Naive thymus-derived CD4-positive, alpha-beta T cell (primary cell): Measurements from ENCODE around the gene TNNC1. TPM values are rescaled to one million over a fixed set of nuclear protein-coding genes. Genes with fewer than 3 reads are reported as not detected.

ENCODE experiments used
- ATAC-seq: fragments of 150-1000 bp; cut with Tn5 transposase; 2 replicates; pipeline ENCODE4 v1.10.0; 2021; ENCODE audit warnings: mild to moderate bottlenecking, moderate library complexity
- CTCF ChIA-PET: fragments of 350-600 bp; sonication (Branson Sonifier 250); formaldehyde crosslinking; loops from one replicate; lab custom pipeline; 2021; ENCODE audit warnings: antibody characterized with exemption; lab: Charles Lee
- POLR2A ChIA-PET: fragments of 350-600 bp; sonication (Branson Sonifier 250); formaldehyde crosslinking; loops from one replicate; lab custom pipeline; 2021; ENCODE audit warnings: antibody characterized with exemption, inconsistent platforms; lab: Charles Lee
- DNase-seq, 9 donors: peaks; one replicate each; pipeline versions ENCODE4 v3.0.0 to v3.0.0-alpha.2; 2020 to 2022; ENCODE audit warnings: mixed read lengths in 1 of 9
- H3K27ac ChIP-seq: one replicate; pipeline ENCODE4 v1.7.0; 2013; ENCODE audit warnings: mild to moderate bottlenecking, low read depth, low read length, moderate library complexity
- H3K27me3 ChIP-seq, 2 donors: one replicate each; pipeline ENCODE4 v1.7.0; 2013; ENCODE audit warnings: low read length in 2 of 2, mild to moderate bottlenecking in 2 of 2, moderate library complexity in 2 of 2; ENCODE audit not compliant: control insufficient read depth in 2 of 2, insufficient read depth in 2 of 2
- H3K36me3 ChIP-seq, 3 experiments: 1 replicate in 2 of 3; 2 replicates in 1 of 3; pipeline ENCODE4 v1.7.0; 2013; ENCODE audit warnings: low read length in 3 of 3, mild to moderate bottlenecking in 3 of 3, moderate library complexity in 1 of 3; ENCODE audit not compliant: insufficient read depth in 3 of 3, control insufficient read depth in 2 of 3
- H3K4me1 ChIP-seq, 2 donors: one replicate each; pipeline ENCODE4 v1.7.0; 2013; ENCODE audit warnings: low read length in 2 of 2, mild to moderate bottlenecking in 2 of 2, moderate library complexity in 1 of 2; ENCODE audit not compliant: control insufficient read depth in 2 of 2, insufficient read depth in 2 of 2
- H3K4me3 ChIP-seq: 2 replicates; pipeline ENCODE4 v1.7.0; 2013; ENCODE audit warnings: mild to moderate bottlenecking, low read length
- H3K9me3 ChIP-seq, 3 experiments: 1 replicate in 2 of 3; 2 replicates in 1 of 3; pipeline ENCODE4 v1.7.0; 2013; ENCODE audit warnings: low read length in 3 of 3; ENCODE audit not compliant: control insufficient read depth in 2 of 3
- H3K27ac Mint-ChIP-seq, 9 donors: one replicate each; pipeline ENCODE4 v1.8.0; 2020 to 2022; ENCODE audit warnings: mixed read lengths in 9 of 9, mild to moderate bottlenecking in 8 of 9, moderate library complexity in 5 of 9, inconsistent platforms in 2 of 9
- H3K27me3 Mint-ChIP-seq, 5 donors: one replicate each; pipeline ENCODE4 v1.8.0; 2021 to 2022; ENCODE audit warnings: mixed read lengths in 5 of 5, mild to moderate bottlenecking in 1 of 5
- H3K36me3 Mint-ChIP-seq, 5 donors: one replicate each; pipeline ENCODE4 v1.8.0; 2020 to 2022; ENCODE audit warnings: mixed read lengths in 5 of 5, mild to moderate bottlenecking in 3 of 5, inconsistent platforms in 1 of 5
- H3K4me1 Mint-ChIP-seq, 7 donors: one replicate each; pipeline ENCODE4 v1.8.0; 2020 to 2022; ENCODE audit warnings: mixed read lengths in 7 of 7, mild to moderate bottlenecking in 3 of 7, inconsistent platforms in 1 of 7
- H3K4me3 Mint-ChIP-seq, 10 donors: one replicate each; pipeline ENCODE4 v1.8.0; 2020 to 2022; ENCODE audit warnings: mild to moderate bottlenecking in 10 of 10, mixed read lengths in 10 of 10, moderate library complexity in 6 of 10, inconsistent platforms in 2 of 10
- H3K9me3 Mint-ChIP-seq, 11 donors: one replicate each; pipeline ENCODE4 v1.8.0; 2020 to 2022; ENCODE audit warnings: mixed read lengths in 11 of 11, mild to moderate bottlenecking in 4 of 11, inconsistent platforms in 1 of 11, moderate library complexity in 1 of 11
- intact Hi-C, 2 donors: fragments of 100-400 bp; cut with micrococcal nuclease; formaldehyde crosslinking; loops; one replicate each; pipeline ENCODE4 v1.15.1; 2023
- polyA plus RNA-seq, 2 donors: library from polyadenylated mRNA; unstranded; fragments of 300-500 nt; fragmentation: Illumina TruSeq; gene quantifications; one replicate each; pipeline ENCODE4 v1.2.3, GENCODE V29; 2021
- total RNA-seq, 6 experiments: library from RNA in 5 of 6; stranded (reverse) in 5 of 6; gene quantifications; 1 replicate in 5 of 6; 2 replicates in 1 of 6; pipeline ENCODE4 v1.2.3 and lab custom pipeline; 2021 to 2026

TNNC1 gene
- total and polyA plus RNA-seq, 7 experiments from 2014 or later = 0.73 to 8.4 (median 3.5) TPM

DNA sequence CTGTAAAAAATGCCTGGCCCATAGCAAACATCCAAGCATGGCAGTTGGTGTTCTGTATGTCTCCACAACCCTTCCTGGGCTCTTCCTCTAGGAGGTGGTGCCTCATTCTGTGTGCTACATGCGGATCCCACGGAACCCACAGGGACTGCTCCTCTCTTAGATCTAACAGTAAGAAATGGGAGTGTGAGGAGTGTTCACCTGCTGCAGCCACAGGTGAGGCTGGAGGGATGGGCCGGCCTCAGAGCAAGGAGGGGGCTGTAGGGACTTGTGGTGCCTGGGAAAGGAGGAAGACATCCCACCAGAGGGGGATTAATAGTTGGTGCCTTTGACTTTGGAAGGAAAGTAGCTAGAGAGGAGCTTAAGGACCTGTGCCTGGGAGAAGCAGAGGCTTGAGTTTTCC is 31.2 kb downstream of the TNNC1 start:
- Histone ChIP-seq H3K4me3 (no peak overlapping the region), H3K9me3 (no peaks in the 10 kb centered on the region), H3K27ac (no peak overlapping the region), H3K27me3 (no peaks in the 10 kb centered on the region), H3K36me3 (peaks cover 0 to 6% (median 0%) of the 10 kb centered on the region in 3 experiments), H3K4me1 (no peaks in the 10 kb centered on the region)
- no peak for DNase-seq
- H3K4me3 Mint-ChIP-seq = no peak overlapping the region
- peak overlapping the region in 3 of 9 donors; percentile 28 to 65 (median 48) for H3K27ac Mint-ChIP-seq
- CTCF ChIA-PET = interaction anchor here (0.5 to 1.8 kb wide), 2 partner anchors 10 to 28 kb away, joined by 3 to 4 read pairs; no protein-coding TSS in a partner anchor
- intact Hi-C loops = no loop called here
- peaks cover 0 to 15% (median 5%) of the 10 kb centered on the region in 5 donors for H3K36me3 Mint-ChIP-seq
- H3K4me1 Mint-ChIP-seq = peaks cover 0 to 4% (median 2%) of the 10 kb centered on the region in 7 donors
- POLR2A ChIA-PET = no interaction called here
- peaks cover 0 to 1% (median 0%) of the 10 kb centered on the region in 11 donors for H3K9me3 Mint-ChIP-seq
- H3K27me3 Mint-ChIP-seq = peaks cover 0 to 13% (median 0%) of the 10 kb centered on the region in 5 donors
- no peak for ATAC-seq

DNA sequence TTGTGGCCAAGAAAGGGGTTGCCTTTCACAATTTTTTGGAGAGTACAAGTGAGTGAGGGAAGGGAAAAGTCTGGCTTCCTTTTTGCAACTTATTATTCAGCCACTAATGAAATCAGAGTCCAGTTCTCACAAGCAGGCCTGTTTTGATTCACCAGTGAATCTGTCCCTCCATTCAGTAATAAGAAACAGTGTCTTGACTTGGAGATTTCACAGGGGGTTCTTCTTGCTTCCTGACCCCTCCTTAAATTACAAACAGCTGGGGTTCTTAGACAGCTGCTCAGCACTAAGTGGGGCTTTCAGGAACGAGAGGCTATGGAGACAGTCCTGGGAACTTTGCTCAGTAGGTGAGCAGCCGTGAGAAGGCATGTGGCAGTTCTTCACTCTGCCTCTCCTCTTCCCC is 33.5 kb downstream of the TNNC1 start:
- Histone ChIP-seq H3K27me3 (no peaks in the 10 kb centered on the region), H3K9me3 (no peaks in the 10 kb centered on the region), H3K4me1 (no peaks in the 10 kb centered on the region), H3K36me3 (peaks cover 0 to 6% (median 0%) of the 10 kb centered on the region in 3 experiments), H3K4me3 (no peak overlapping the region), H3K27ac (no peak overlapping the region)
- peaks cover 0 to 18% (median 7%) of the 10 kb centered on the region in 5 donors for H3K36me3 Mint-ChIP-seq
- H3K4me3 Mint-ChIP-seq = no peak overlapping the region
- peaks cover 0 to 6% (median 0%) of the 10 kb centered on the region in 5 donors for H3K27me3 Mint-ChIP-seq
- ATAC-seq (no peak), DNase-seq (no peak)
- peaks cover 2 to 12% (median 7%) of the 10 kb centered on the region in 7 donors for H3K4me1 Mint-ChIP-seq
- intact Hi-C loops = no loop called here
- ChIA-PET CTCF (no interaction called here), POLR2A (no interaction called here)
- H3K9me3 Mint-ChIP-seq = peaks cover 0 to 1% (median 0%) of the 10 kb centered on the region in 11 donors
- H3K27ac Mint-ChIP-seq = peak overlapping the region in 1 of 9 donors; percentile 40

DNA sequence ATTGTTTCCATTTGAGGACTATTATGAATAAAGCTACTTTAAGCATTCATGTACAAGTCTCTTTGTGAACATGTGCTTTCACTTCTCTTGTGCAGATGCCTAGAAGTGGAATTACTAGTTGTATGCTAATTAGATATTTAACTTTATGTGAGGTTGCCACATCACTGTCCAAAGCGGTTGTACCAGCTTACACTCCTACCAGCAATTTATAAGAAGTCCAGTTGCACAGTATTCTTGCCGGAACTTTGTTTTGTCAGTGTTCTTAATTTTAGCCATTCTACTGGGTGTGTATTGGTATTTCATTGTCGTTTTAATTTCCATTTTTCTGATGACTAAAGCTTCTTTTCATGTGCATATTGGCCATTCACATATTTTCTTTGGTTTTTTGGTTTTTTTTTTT is 38.0 kb downstream of the TNNC1 start:
- H3K4me3 Mint-ChIP-seq = no peak overlapping the region
- H3K27me3 Mint-ChIP-seq = no peaks in the 10 kb centered on the region
- no peak overlapping the region for H3K27ac Mint-ChIP-seq
- Histone ChIP-seq H3K4me1 (peaks cover 14 to 17% of the 10 kb centered on the region in 2 donors), H3K27me3 (no peaks in the 10 kb centered on the region), H3K9me3 (no peaks in the 10 kb centered on the region), H3K27ac (no peak overlapping the region), H3K4me3 (no peak overlapping the region), H3K36me3 (peaks cover 0 to 6% (median 0%) of the 10 kb centered on the region in 3 experiments)
- ATAC-seq = no peak
- H3K36me3 Mint-ChIP-seq = peaks cover 0 to 16% (median 11%) of the 10 kb centered on the region in 5 donors
- CTCF ChIA-PET = no interaction called here
- DNase-seq = no peak
- peaks cover 0 to 1% (median 0%) of the 10 kb centered on the region in 11 donors for H3K9me3 Mint-ChIP-seq
- peaks cover 17 to 42% (median 33%) of the 10 kb centered on the region in 7 donors for H3K4me1 Mint-ChIP-seq
- POLR2A ChIA-PET = no interaction called here
- intact Hi-C loops = no loop called here

DNA sequence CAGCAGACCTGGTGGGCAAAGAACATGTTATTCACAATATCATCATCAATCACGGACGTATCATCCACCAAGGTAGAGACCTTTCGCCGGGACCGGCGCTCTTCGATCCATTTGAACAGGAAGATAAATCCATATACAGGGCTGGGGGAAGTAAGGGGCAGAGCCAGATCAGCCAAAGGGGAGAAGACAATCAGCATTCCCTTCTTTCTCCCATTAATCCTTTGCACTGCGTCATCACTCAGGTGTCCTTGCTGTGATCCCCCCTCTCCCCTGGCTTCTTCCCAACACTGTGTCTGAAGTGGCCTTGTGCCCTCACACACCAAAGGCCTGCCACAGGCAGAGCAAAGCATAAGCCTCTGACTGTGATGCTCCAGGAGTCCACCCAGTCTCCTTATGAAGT is 45.4 kb downstream of the TNNC1 start:
- Mint-ChIP-seq H3K27ac (peak overlapping the region; percentile 86 to 98 (median 94)), H3K4me3 (peak overlapping the region; percentile 83 to 98 (median 92)), H3K9me3 (no peaks in the 10 kb centered on the region), H3K4me1 (peaks cover 27 to 47% (median 41%) of the 10 kb centered on the region in 7 donors), H3K27me3 (peaks cover 0 to 1% (median 0%) of the 10 kb centered on the region in 5 donors), H3K36me3 (peaks cover 0 to 22% (median 11%) of the 10 kb centered on the region in 5 donors)
- H3K27me3 ChIP-seq = no peaks in the 10 kb centered on the region
- ChIA-PET CTCF (interaction anchor here (0.6 kb wide), 1 partner anchor 803 kb away, joined by 3 read pairs; no protein-coding TSS in a partner anchor), POLR2A (interaction anchor here (0.6 kb wide), 2 partner anchors 32 to 275 kb away, joined by 3 read pairs; no protein-coding TSS in a partner anchor)
- intact Hi-C loops = no loop called here
- peaks cover 0 to 50% (median 12%) of the 10 kb centered on the region in 3 experiments for H3K36me3 ChIP-seq
- no peak for ATAC-seq
- peak overlapping the region; percentile 99 for H3K27ac ChIP-seq
- no peak for DNase-seq
- H3K9me3 ChIP-seq = no peaks in the 10 kb centered on the region
- H3K4me3 ChIP-seq = peak overlapping the region; percentile 74
- peaks cover 27 to 35% of the 10 kb centered on the region in 2 donors for H3K4me1 ChIP-seq

DNA sequence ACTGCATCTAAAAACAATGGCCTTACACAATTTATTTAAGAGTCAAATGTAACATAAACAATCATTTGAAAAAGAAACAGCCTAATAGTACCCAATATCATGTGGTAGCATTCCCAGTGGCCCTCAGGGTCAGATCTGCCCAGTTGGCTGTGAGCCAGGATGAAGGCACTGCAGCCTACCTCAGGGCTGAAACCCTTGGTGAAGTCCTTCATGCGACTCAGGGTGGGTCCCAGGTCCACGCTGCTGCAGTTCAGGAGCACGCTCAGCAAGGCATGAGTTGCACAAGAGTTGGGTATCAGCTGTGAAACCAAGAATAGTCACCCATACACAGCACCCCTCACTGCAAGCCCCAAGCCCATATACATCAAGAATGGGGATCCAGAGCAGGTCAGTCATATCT is 46.1 kb downstream of the TNNC1 start:
- peaks cover 0 to 29% (median 11%) of the 10 kb centered on the region in 5 donors for H3K36me3 Mint-ChIP-seq
- peaks cover 27 to 35% of the 10 kb centered on the region in 2 donors for H3K4me1 ChIP-seq
- H3K4me3 Mint-ChIP-seq = peak overlapping the region in 9 of 10 donors; percentile 12 to 97 (median 84)
- ATAC-seq = no peak
- H3K4me3 ChIP-seq = no peak overlapping the region
- no peaks in the 10 kb centered on the region for H3K9me3 ChIP-seq
- DNase-seq = no peak
- peak overlapping the region in 7 of 9 donors; percentile 35 to 95 (median 88) for H3K27ac Mint-ChIP-seq
- H3K27ac ChIP-seq = no peak overlapping the region
- intact Hi-C loops = no loop called here
- H3K27me3 ChIP-seq = no peaks in the 10 kb centered on the region
- CTCF ChIA-PET = interaction anchor here (0.6 kb wide), 1 partner anchor 802 kb away, joined by 3 read pairs; no protein-coding TSS in a partner anchor
- POLR2A ChIA-PET = no interaction called here
- peaks cover 0 to 1% (median 0%) of the 10 kb centered on the region in 5 donors for H3K27me3 Mint-ChIP-seq
- peaks cover 27 to 42% (median 40%) of the 10 kb centered on the region in 7 donors for H3K4me1 Mint-ChIP-seq
- no peaks in the 10 kb centered on the region for H3K9me3 Mint-ChIP-seq
- H3K36me3 ChIP-seq = peaks cover 0 to 57% (median 18%) of the 10 kb centered on the region in 3 experiments

DNA sequence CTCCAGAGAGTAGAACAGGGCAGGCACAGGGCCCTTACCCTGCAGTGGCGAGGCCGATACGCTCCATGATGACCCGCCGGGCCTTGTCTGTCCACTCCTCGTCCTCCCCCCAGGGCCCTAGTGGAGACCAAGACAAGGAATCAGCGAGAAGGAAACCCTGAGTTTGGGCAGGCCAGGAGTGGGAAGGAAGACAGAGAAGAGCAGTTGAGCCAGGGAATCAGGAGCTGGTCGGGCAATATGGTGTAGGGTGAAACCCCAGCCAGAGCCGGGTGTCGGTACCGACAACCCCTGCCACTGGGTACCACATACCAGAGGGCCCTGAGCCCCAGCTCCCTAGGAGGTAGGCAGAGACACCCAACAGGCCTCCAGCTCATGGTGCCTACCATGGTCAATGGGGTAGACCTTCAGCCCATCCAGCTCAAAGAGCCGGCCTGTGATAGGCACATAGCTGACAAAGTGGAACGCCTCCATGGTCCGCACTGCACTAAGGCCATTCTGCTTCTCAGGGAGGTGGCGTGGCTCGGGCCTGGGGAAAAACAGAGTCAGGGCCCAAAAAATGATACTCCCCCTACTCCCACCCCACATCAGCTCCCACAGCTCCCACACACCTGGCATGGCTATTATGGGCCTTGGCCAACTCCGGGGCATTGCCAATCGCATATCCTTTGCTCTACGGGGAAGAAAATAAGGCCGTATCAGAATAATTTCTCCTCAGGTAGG is 46.9 kb downstream of the TNNC1 start:
- H3K4me3 ChIP-seq = no peak overlapping the region
- peaks cover 0 to 33% (median 14%) of the 10 kb centered on the region in 5 donors for H3K36me3 Mint-ChIP-seq
- H3K4me1 Mint-ChIP-seq = peaks cover 24 to 34% (median 32%) of the 10 kb centered on the region in 7 donors
- ATAC-seq (no peak), DNase-seq (no peak)
- CTCF ChIA-PET = no interaction called here
- H3K36me3 ChIP-seq = peaks cover 0 to 65% (median 23%) of the 10 kb centered on the region in 3 experiments
- H3K27ac Mint-ChIP-seq = peak overlapping the region in 3 of 9 donors; percentile 28 to 55 (median 41)
- no peak overlapping the region for H3K27ac ChIP-seq
- H3K27me3 Mint-ChIP-seq = peaks cover 0 to 1% (median 0%) of the 10 kb centered on the region in 5 donors
- H3K27me3 ChIP-seq = no peaks in the 10 kb centered on the region
- H3K4me3 Mint-ChIP-seq = peak overlapping the region in 1 of 10 donors; percentile 37
- intact Hi-C loops = no loop called here
- no peaks in the 10 kb centered on the region for H3K9me3 ChIP-seq
- POLR2A ChIA-PET = interaction anchor here (1.0 kb wide), 1 partner anchor 112 kb away, joined by 3 read pairs; no protein-coding TSS in a partner anchor
- no peaks in the 10 kb centered on the region for H3K9me3 Mint-ChIP-seq
- peaks cover 23 to 30% of the 10 kb centered on the region in 2 donors for H3K4me1 ChIP-seq
